CD14-positive monocyte (primary cell): ENCODE data around the gene ANTXR2. TPM values are rescaled to one million over a fixed set of nuclear protein-coding genes. Genes with fewer than 3 reads are reported as not detected.

ENCODE experiments used
- DNase-seq, 3 donors: peaks; one replicate each; pipeline ENCODE4 v3.0.0-alpha.2; 2011 to 2022
- H2AFZ ChIP-seq: 2 replicates; pipeline ENCODE4 v1.6.0; 2012; ENCODE audit warnings: mild to moderate bottlenecking, low read depth, low read length, inconsistent platforms; ENCODE audit not compliant: insufficient read depth, poor library complexity, severe bottlenecking
- H3K27ac ChIP-seq, 2 donors: 1 replicate in 1 of 2; 2 replicates in 1 of 2; pipeline ENCODE4 v1.5.1; 2012 to 2013; ENCODE audit warnings: low read length in 2 of 2, control low read depth in 1 of 2, inconsistent platforms in 1 of 2, low read depth in 1 of 2, mild to moderate bottlenecking in 1 of 2
- H3K27me3 ChIP-seq, 2 donors: one replicate each; pipeline versions ENCODE4 v1.6.0 to v1.6.1; 2011 to 2013; ENCODE audit warnings: low read length in 2 of 2; ENCODE audit not compliant: control insufficient read depth in 2 of 2, insufficient read depth in 2 of 2
- H3K36me3 ChIP-seq, 2 donors: replicated peaks in 1 of 2; 1 replicate in 1 of 2; 2 replicates in 1 of 2; pipeline versions ENCODE4 v1.5.1 to v1.6.1; 2012 to 2013; ENCODE audit warnings: low read length in 2 of 2, control low read depth in 1 of 2, inconsistent platforms in 1 of 2, mild to moderate bottlenecking in 1 of 2; ENCODE audit not compliant: insufficient read depth in 2 of 2, control insufficient read depth in 1 of 2
- H3K4me1 ChIP-seq, 2 donors: 1 replicate in 1 of 2; 2 replicates in 1 of 2; pipeline versions ENCODE4 v1.5.1 to v1.6.1; 2012 to 2013; ENCODE audit warnings: low read length in 2 of 2, control low read depth in 1 of 2, inconsistent platforms in 1 of 2, mild to moderate bottlenecking in 1 of 2, moderate library complexity in 1 of 2; ENCODE audit not compliant: insufficient read depth in 2 of 2, control insufficient read depth in 1 of 2
- H3K4me2 ChIP-seq: replicated peaks from 2 replicates; pipeline ENCODE3; 2012; ENCODE audit warnings: low read length, moderate library complexity, mild to moderate bottlenecking; ENCODE audit not compliant: poor library complexity, severe bottlenecking; ENCODE audit errors: extremely low read depth
- H3K4me3 ChIP-seq, 3 experiments: fragments of 200-600 bp in 1 of 3; sonication (generic) in 1 of 3; replicated peaks in 1 of 3; 1 replicate in 2 of 3; 2 replicates in 1 of 3; pipeline ENCODE4 v1.5.1; 2011 to 2013; ENCODE audit warnings: low read length in 3 of 3, mild to moderate bottlenecking in 3 of 3, control low read depth in 2 of 3, low read depth in 2 of 3, inconsistent platforms in 1 of 3, moderate library complexity in 1 of 3
- H3K79me2 ChIP-seq: 2 replicates; pipeline ENCODE4 v1.6.0; 2012; ENCODE audit warnings: mild to moderate bottlenecking, control low read depth, inconsistent platforms, low read length, moderate library complexity; ENCODE audit not compliant: insufficient read depth
- H3K9ac ChIP-seq: 2 replicates; pipeline ENCODE4 v1.6.0; 2017; ENCODE audit warnings: low read length, mild to moderate bottlenecking; ENCODE audit not compliant: insufficient read depth, poor library complexity, severe bottlenecking
- H3K9me3 ChIP-seq, 2 donors: replicated peaks in 1 of 2; 1 replicate in 1 of 2; 2 replicates in 1 of 2; pipeline versions ENCODE4 v1.5.1 to v1.6.1; 2012 to 2013; ENCODE audit warnings: low read length in 2 of 2, control low read depth in 1 of 2; ENCODE audit not compliant: control insufficient read depth in 1 of 2, insufficient read depth in 1 of 2
- H4K20me1 ChIP-seq: 2 replicates; pipeline ENCODE4 v1.6.0; 2012; ENCODE audit warnings: mild to moderate bottlenecking, low read length, control low read depth, moderate library complexity; ENCODE audit not compliant: insufficient read depth
- H3K27ac Mint-ChIP-seq, 7 donors: one replicate each; pipeline ENCODE4 v1.8.0; 2020; ENCODE audit warnings: mild to moderate bottlenecking in 7 of 7, mixed read lengths in 7 of 7, moderate library complexity in 6 of 7, inconsistent platforms in 2 of 7
- H3K27me3 Mint-ChIP-seq, 3 donors: one replicate each; pipeline ENCODE4 v1.8.0; 2021 to 2022; ENCODE audit warnings: low read depth in 3 of 3, mild to moderate bottlenecking in 3 of 3, mixed read lengths in 3 of 3, moderate library complexity in 3 of 3, inconsistent platforms in 1 of 3
- H3K36me3 Mint-ChIP-seq, 2 donors: one replicate each; pipeline ENCODE4 v1.8.0; 2020; ENCODE audit warnings: mixed read lengths in 2 of 2, inconsistent platforms in 1 of 2, mild to moderate bottlenecking in 1 of 2
- H3K4me1 Mint-ChIP-seq: one replicate; pipeline ENCODE4 v1.8.0; 2020; ENCODE audit warnings: mild to moderate bottlenecking, mixed read lengths
- H3K4me3 Mint-ChIP-seq, 2 donors: one replicate each; pipeline ENCODE4 v1.8.0; 2020; ENCODE audit warnings: mild to moderate bottlenecking in 2 of 2, mixed read lengths in 2 of 2, moderate library complexity in 1 of 2
- H3K9me3 Mint-ChIP-seq, 7 donors: one replicate each; pipeline ENCODE4 v1.8.0; 2020 to 2022; ENCODE audit warnings: mixed read lengths in 7 of 7, mild to moderate bottlenecking in 6 of 7, moderate library complexity in 6 of 7, inconsistent platforms in 2 of 7
- CTCF ChIP-seq: fragments of 200-600 bp; IDR thresholded peaks from one replicate; pipeline ENCODE4 v1.8.0; 2022; ENCODE audit warnings: antibody characterized with exemption, mild to moderate bottlenecking
- WGBS: methylation state at CpG from one replicate; pipeline ENCODE4 v1.1.5; 2013; ENCODE audit warnings: missing lambda C conversion rate; ENCODE audit not compliant: insufficient coverage; 5-methylcytosine and 5-hydroxymethylcytosine counted together
- intact Hi-C, 2 donors: fragments of 100-400 bp; cut with micrococcal nuclease; formaldehyde crosslinking; loops; one replicate each; pipeline versions ENCODE4 v1.15.0 to v1.15.1; 2023
- polyA plus RNA-seq, 3 donors: library from polyadenylated mRNA; depleted of rRNA in 1 of 3; unstranded in 2 of 3; stranded (reverse) in 1 of 3; fragments of 300-500 nt in 2 of 3; fragments of >200 nt in 1 of 3; fragmentation: Illumina TruSeq in 2 of 3; gene quantifications; 1 replicate in 2 of 3; 2 replicates in 1 of 3; pipeline ENCODE4 v1.2.3, GENCODE V29; 2012 to 2021

The ANTXR2 gene
- polyA plus RNA-seq, 3 donors, result 15.4 to 69.6 (median 59.2) TPM

GRCh38 chr4:79927931-79928330 is 145.1 kb downstream of the ANTXR2 start:
- Mint-ChIP-seq H3K4me3 (no peak overlapping the region), H3K4me1 (peaks cover 5% of the 10 kb centered on the region), H3K27me3 (no peaks in the 10 kb centered on the region), H3K9me3 (no peaks in the 10 kb centered on the region), H3K27ac (peak overlapping the region in 1 of 7 donors; percentile 27), H3K36me3 (peaks cover 15 to 25% of the 10 kb centered on the region in 2 donors)
- H3K79me2 ChIP-seq, result no peaks in the 10 kb centered on the region
- no CpG with 5 or more reads among the region's 1 CpG for WGBS
- H3K36me3 ChIP-seq, result peaks cover 8 to 18% of the 10 kb centered on the region in 2 donors
- peaks cover 25% of the 10 kb centered on the region for H4K20me1 ChIP-seq
- intact Hi-C loops, result no loop called here
- TF ChIP-seq CTCF, result no peak
- peaks cover 0 to 7% of the 10 kb centered on the region in 2 donors for H3K4me1 ChIP-seq
- H3K27me3 ChIP-seq, result no peaks in the 10 kb centered on the region
- H3K27ac ChIP-seq, result no peak overlapping the region
- H3K4me2 ChIP-seq, result no peak overlapping the region
- no peak for DNase-seq
- H2AFZ ChIP-seq, result no peak overlapping the region
- no peaks in the 10 kb centered on the region for H3K9me3 ChIP-seq
- H3K4me3 ChIP-seq, result no peak overlapping the region
- no peak overlapping the region for H3K9ac ChIP-seq

GRCh38 chr4:79923281-79923680 is 149.7 kb downstream of the ANTXR2 start:
- Mint-ChIP-seq H3K4me1 (peaks cover 5% of the 10 kb centered on the region), H3K36me3 (peaks cover 20 to 24% of the 10 kb centered on the region in 2 donors), H3K4me3 (no peak overlapping the region), H3K27ac (peak overlapping the region in 1 of 7 donors; percentile 70), H3K9me3 (no peaks in the 10 kb centered on the region), H3K27me3 (no peaks in the 10 kb centered on the region)
- Histone ChIP-seq H3K4me2 (no peak overlapping the region), H3K79me2 (no peaks in the 10 kb centered on the region), H3K27ac (peak overlapping the region in 1 of 2 donors; percentile 37), H2AFZ (no peak overlapping the region), H3K4me1 (peaks cover 0 to 7% of the 10 kb centered on the region in 2 donors), H3K4me3 (no peak overlapping the region), H3K9me3 (no peaks in the 10 kb centered on the region), H3K27me3 (no peaks in the 10 kb centered on the region), H3K9ac (no peak overlapping the region), H3K36me3 (peaks cover 8 to 18% of the 10 kb centered on the region in 2 donors), H4K20me1 (peaks cover 5% of the 10 kb centered on the region)
- intact Hi-C loops, result no loop called here
- 0% methylated on average over 1 of the region's 2 CpGs for WGBS
- TF ChIP-seq CTCF, result no peak
- DNase-seq, result peak; percentile 6 to 28 (median 15)
